Stimulated activated naive CD4-positive, alpha-beta T cell (primary cell): ENCODE data around the gene CNTD1.
"Not testable (repeated sequence)": the region's sequence is repeated elsewhere in the genome, so short reads cannot be mapped to it uniquely, and the experiment has no call there.

ENCODE experiments used
- DNase-seq, 6 experiments: peaks; one replicate each; lab custom pipeline; 2025; lab: John Stamatoyannopoulos, UW

CNTD1 gene

DNA sequence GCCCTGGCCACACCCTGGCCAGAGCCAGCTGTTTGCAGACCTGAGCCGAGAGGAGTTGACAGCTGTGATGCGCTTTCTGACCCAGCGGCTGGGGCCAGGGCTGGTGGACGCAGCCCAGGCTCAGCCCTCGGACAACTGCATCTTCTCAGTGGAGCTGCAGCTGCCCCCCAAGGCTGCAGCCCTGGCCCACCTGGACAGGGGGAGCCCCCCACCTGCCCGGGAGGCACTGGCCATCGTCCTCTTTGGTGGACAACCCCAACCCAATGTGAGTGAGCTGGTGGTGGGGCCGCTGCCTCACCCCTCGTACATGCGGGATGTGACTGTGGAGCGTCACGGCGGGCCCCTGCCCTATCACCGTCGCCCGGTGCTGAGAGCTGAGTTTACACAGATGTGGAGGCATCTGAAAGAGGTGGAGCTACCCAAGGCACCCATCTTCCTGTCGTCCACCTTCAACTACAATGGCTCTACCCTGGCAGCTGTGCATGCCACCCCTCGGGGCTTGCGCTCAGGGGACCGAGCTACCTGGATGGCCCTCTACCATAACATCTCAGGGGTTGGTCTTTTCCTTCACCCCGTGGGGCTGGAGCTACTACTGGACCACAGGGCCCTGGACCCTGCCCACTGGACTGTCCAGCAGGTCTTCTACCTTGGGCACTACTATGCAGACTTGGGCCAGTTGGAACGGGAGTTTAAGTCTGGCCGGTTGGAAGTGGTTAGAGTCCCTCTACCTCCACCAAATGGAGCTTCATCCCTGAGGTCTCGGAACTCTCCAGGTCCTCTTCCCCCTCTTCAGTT is 46.3 kb downstream of the CNTD1 start:
- DNase-seq = no peak

DNA sequence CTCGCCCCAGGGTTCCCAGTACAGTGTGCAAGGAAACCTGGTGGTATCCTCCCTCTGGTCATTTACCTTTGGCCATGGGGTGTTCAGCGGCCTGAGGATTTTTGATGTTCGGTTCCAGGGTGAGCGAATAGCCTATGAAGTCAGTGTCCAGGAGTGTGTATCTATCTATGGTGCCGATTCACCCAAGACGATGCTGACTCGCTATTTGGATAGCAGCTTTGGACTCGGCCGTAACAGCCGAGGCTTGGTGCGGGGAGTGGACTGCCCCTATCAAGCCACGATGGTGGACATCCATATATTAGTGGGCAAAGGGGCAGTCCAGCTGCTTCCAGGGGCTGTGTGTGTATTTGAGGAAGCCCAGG is 46.9 kb downstream of the CNTD1 start:
- DNase-seq = no peak

DNA sequence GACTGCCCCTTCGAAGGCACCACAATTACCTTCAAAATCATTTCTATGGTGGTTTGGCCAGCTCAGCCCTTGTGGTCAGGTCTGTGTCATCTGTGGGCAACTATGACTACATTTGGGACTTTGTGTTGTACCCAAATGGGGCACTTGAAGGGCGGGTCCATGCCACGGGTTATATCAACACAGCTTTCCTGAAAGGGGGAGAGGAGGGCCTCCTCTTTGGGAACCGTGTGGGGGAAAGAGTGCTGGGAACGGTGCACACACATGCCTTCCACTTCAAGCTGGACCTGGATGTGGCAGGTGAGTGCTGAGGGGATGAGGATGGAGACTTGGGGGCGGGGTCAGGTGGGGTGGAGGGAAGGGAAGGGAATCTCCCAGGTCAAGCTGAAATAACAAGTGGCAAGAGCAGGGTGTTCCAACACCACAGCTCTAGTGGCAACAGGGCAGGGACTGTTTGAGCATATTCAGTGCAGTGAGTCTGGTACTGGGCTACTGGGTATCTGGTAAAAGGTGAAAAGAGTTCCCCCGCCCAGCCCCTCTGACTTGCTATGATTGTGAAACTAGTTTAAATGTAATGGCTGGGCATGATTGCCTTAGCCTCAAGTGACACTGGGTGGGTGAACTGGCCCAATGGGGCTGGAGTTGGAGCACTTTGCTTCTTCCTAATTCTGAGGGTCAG is 47.4 kb downstream of the CNTD1 start:
- no peak for DNase-seq

DNA sequence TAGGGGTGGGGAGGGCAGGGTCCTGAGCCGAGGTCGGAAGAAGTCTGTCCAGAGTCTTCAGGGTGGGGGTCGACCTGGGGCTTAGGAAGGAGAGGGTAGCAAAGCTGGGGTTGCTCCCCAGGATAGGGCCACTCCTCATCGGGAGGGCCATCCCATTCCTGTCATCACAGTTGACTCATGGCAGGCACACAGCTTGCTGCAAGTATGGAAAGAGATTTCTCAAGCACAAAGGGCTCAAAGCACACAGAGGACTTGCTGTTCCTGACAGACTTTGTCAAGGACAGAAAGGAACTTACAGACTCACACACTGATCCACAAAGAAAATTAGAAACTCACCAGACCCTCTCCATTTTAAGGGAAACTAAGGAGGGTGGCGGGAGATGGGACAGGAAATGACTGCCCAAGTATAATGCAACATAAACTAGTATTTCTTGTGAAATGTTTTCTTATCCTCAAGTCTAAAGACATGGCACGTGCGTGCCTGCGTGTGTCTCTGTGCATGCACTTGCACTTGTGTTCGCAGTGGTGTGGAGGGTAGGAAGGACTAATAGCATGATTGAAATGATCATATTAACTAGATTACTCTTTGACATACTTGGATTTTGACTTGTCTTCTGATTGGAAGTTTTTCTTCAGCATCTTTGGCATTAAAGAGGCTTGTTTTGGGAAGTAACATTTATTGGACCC is 48.1 kb downstream of the CNTD1 start:
- DNase-seq = no peak

DNA sequence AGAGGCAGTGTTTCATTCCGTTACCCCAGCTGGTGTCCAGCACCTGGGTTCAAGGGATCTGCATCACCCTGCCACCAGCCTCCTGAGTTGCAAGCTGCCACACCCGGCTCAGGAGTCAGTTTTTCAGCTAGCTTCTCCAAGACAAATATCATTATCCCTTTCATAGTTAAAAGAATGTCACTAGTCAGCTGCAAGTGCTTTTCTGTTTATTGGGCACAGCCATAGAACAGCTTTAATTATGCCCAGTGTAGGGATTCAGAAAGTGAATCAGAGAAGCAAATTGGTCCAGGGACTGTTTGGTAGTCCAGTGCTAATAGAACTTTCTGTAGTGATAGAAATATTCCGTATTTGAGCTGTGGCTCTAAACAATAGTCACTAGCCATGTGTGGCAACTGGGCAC is 49.4 kb downstream of the CNTD1 start:
- no peak for DNase-seq

DNA sequence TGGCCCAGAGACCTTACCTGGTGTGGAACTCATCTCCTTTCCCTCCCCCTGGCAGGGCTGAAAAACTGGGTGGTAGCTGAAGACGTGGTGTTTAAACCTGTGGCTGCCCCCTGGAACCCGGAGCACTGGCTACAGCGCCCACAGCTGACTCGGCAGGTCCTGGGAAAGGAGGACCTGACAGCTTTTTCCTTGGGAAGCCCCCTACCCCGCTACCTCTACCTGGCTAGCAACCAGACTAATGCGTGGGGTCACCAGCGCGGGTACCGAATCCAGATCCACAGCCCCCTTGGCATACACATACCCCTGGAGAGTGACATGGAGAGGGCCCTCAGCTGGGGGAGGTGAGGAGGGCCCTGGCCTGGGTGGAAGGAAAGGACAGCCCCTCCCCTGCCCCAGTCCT is 50.4 kb downstream of the CNTD1 start:
- no peak for DNase-seq

DNA sequence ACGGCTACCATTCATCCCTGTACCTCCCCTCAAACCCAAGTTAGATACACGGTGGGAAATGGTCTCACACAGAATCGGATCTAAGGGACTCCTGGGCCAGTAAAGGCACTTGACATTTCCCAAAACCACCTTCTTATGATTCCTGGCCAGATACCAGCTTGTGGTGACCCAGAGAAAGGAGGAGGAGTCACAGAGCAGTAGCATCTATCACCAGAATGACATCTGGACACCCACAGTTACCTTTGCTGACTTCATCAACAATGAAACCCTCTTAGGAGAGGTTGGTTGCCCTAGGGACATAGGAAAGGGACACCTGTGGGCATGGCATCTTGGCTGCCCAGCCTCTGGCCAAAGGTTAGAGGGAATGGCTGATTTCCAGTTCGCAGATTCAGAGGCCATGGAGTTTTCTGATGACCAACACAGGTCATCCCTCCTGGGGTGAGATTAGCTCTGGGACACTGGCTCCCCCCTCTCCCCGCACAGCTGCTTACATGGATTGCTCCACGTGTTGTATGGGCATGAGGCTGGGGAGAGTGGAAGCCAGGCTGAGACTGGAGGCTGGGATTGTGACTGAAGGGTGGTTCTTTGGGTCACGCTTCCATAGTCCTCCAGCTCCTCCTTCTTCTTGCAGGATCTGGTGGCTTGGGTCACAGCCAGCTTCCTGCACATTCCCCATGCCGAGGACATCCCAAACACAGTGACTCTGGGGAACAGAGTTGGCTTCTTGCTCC is 51.0 kb downstream of the CNTD1 start:
- no peak for DNase-seq

DNA sequence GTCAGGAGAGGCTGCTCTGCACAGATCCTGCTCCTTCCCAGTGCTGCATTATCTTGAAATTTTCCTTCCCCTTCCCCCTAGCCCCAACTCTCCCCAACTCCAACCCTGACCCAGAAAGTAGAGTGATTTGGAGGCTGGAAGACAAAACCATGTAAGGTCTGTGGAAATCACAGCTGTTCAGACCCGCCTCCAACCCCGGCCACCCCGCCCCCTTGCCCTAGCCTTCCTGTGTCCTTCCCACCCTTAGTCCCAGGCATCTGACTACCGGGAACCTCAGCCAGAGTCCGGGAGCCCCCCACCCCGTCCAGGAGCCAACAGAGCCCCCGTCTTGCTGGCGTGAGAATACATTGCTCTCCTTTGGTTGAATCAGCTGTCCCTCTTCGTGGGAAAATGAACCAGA is 52.3 kb downstream of the CNTD1 start, which contains the start of gene AOC3:
AOC3 (plus strand) TSS at position 246 of the 400 bp plus-strand sequence; CDS start at position 391, 145 bp downstream.
- no peak for DNase-seq

DNA sequence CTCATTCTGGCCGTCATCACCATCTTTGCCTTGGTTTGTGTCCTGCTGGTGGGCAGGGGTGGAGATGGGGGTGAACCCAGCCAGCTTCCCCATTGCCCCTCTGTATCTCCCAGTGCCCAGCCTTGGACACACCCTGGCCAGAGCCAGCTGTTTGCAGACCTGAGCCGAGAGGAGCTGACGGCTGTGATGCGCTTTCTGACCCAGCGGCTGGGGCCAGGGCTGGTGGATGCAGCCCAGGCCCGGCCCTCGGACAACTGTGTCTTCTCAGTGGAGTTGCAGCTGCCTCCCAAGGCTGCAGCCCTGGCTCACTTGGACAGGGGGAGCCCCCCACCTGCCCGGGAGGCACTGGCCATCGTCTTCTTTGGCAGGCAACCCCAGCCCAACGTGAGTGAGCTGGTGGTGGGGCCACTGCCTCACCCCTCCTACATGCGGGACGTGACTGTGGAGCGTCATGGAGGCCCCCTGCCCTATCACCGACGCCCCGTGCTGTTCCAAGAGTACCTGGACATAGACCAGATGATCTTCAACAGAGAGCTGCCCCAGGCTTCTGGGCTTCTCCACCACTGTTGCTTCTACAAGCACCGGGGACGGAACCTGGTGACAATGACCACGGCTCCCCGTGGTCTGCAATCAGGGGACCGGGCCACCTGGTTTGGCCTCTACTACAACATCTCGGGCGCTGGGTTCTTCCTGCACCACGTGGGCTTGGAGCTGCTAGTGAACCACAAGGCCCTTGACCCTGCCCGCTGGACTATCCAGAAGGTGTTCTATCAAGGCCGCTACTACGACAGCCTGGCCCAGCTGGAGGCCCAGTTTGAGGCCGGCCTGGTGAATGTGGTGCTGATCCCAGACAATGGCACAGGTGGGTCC is 52.9 kb downstream of the CNTD1 start:
- not testable (repeated sequence) for DNase-seq

DNA sequence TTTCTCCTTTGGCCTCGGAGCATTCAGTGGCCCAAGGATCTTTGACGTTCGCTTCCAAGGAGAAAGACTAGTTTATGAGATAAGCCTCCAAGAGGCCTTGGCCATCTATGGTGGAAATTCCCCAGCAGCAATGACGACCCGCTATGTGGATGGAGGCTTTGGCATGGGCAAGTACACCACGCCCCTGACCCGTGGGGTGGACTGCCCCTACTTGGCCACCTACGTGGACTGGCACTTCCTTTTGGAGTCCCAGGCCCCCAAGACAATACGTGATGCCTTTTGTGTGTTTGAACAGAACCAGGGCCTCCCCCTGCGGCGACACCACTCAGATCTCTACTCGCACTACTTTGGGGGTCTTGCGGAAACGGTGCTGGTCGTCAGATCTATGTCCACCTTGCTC is 53.7 kb downstream of the CNTD1 start:
- no peak for DNase-seq

DNA sequence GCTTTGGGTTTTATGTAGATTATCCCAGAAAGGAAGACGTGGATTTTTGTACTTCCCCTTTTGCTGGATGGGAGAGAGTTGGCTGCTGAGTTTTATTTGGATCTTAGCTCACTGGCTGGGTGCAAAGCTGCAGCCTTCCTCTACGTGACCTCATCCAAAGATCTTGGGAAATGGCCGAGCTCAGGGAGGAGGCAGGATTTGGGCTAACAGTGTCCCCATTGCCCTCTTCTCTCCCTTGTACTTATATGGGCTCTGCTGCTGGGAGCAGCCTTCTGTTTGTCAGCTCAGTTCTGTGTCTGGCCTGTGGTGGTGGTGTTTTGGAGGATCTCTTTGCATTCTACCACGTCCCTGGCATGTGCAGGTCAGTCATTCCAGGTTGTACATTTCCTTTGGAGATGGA is 54.3 kb downstream of the CNTD1 start:
- no peak for DNase-seq

DNA sequence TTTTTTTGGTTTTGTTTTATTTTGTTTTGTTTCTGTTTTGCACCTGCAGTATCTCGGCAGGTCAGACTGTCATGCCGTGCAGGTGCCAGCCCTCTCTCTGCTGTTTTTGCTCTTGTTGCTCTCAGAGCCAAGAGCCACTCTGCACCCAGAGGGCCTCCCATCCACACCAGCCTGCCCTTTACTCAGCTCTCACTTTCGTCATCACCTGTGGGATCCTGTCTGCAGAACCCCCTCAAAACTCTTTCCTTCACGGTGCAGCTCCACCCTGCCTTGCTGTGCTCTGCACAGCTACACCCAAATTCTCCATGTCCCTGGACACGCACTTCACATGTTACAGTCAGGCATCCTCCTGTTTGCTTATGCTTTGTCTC is 54.9 kb downstream of the CNTD1 start:
- DNase-seq = no peak

DNA sequence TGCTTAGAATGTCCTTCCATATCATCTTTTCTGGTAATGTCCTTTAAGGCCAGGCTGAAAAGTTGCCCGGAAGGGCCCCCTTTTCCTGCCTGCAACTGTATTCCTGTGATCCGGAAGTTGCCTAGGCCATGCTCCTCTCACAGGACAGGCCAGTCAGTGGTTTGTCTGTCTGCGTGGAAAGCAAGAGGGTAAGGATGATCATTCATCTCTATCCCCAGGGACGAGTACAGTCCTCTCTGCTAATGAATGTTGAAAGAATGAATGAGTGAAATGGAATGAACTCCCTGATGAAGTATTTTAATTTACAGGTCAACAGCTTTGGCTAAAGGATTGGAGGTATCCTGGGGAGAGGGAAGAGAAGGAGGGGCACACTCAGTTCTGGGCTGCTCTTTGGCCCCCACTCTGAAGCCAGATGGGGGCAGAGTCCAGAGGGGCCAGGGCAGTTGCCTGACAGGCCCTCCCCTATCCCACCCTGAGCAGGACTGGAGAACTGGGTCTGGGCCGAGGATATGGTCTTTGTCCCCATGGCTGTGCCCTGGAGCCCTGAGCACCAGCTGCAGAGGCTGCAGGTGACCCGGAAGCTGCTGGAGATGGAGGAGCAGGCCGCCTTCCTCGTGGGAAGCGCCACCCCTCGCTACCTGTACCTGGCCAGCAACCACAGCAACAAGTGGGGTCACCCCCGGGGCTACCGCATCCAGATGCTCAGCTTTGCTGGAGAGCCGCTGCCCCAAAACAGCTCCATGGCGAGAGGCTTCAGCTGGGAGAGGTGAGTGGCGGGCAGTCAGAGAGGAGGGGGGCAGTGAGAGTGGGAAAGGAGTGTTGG is 55.5 kb downstream of the CNTD1 start:
- DNase-seq = no peak

DNA sequence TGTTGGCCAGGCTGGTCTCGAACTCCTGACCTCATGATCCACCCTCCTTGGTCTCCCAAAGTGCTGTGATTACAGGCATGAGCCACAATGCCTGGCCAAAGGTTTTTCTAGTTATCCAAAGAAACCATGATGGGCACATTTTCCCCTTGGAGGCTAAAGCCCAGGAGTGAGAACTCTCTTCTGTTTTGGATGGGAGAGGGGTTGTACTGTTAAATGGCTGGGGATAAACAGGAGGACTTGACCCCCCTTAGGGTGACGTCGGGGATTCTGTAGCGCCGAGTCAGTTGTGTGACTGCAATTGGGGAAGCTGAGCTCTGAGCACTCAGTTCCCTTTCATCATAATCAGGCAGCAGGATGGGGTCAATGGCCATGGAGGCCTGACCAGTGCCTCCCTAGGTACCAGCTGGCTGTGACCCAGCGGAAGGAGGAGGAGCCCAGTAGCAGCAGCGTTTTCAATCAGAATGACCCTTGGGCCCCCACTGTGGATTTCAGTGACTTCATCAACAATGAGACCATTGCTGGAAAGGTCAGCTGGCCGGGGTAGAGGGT is 56.5 kb downstream of the CNTD1 start:
- no peak for DNase-seq

DNA sequence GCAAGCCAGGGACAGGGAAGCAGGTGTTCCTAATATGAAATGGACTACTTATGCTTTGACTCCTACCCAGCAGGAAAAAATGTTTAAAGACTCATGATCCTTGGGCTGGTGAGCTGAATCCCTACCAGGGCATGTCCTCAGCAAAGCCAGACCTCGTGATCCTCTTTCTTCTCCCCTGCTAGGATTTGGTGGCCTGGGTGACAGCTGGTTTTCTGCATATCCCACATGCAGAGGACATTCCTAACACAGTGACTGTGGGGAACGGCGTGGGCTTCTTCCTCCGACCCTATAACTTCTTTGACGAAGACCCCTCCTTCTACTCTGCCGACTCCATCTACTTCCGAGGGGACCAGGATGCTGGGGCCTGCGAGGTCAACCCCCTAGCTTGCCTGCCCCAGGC is 57.4 kb downstream of the CNTD1 start:
- not testable (repeated sequence) for DNase-seq

DNA sequence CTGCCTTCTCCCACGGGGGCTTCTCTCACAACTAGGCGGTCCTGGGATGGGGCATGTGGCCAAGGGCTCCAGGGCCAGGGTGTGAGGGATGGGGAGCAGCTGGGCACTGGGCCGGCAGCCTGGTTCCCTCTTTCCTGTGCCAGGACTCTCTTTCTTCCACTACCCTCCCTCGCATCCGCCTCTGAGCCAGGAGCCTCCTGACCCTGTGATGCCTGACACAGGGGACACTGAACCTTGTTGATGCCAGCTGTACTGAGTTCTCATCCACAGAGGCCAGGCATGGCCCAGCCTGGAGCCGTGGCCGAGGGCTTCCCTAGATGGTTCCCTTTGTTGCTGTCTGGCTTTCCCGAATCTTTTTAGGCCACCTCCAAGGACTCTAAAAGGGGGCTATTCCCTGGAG is 57.9 kb downstream of the CNTD1 start:
- DNase-seq = not testable (repeated sequence)

DNA sequence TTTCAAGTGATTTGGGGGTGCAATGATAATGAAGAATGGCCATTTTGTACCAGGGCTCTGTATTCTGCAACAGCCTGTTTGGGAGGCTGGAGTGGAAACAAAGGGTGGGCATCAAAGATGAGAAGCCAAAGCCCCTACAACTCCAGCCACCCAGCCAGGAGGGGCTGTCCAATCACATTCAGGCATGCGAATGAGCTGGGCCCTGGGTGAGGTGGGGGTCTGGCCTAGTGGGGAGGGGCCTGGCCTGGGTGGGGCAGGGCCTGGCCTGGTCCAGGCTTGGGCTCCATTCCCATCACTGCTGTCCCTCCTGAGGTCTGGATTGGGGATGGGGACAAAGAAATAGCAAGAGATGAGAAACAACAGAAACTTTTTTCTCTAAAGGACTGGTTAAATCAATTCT is 58.7 kb downstream of the CNTD1 start:
- no peak for DNase-seq
